GM18909 (cell line): ENCODE measurements around the gene ITPK1.

ENCODE experiments used
- ATAC-seq: cut with Tn5 transposase; IDR thresholded peaks from one replicate; pipeline ENCODE4 v1.9.1; 2021; ENCODE audit warnings: mild to moderate bottlenecking; ENCODE audit not compliant: unreplicated experiment, poor library complexity

The ITPK1 gene

GRCh38 chr14:93033084-93033982 lies 82.4 kb downstream of the ITPK1 start:
- peak; percentile 14 for ATAC-seq

GRCh38 chr14:93032421-93032936 lies 83.2 kb downstream of the ITPK1 start:
- ATAC-seq, result no peak

GRCh38 chr14:93031505-93032315 lies 84.0 kb downstream of the ITPK1 start:
- no peak for ATAC-seq

GRCh38 chr14:93030761-93031160 lies 85.0 kb downstream of the ITPK1 start:
- no peak for ATAC-seq

- ATAC-seq, result no peak
Measured at GRCh38 chr14:93029911-93030508, 85.7 kb downstream of the ITPK1 start.

GRCh38 chr14:93029417-93029816 lies 86.3 kb downstream of the ITPK1 start:
- ATAC-seq, result no peak

GRCh38 chr14:93028724-93029076 lies 87.0 kb downstream of the ITPK1 start:
- ATAC-seq, result no peak

- no peak for ATAC-seq
Measured at GRCh38 chr14:93027810-93028723, 87.7 kb downstream of the ITPK1 start.

- ATAC-seq, result no peak
Measured at GRCh38 chr14:93026339-93026738, 89.4 kb downstream of the ITPK1 start.

GRCh38 chr14:93025055-93025454 lies 90.7 kb downstream of the ITPK1 start:
- ATAC-seq, result no peak

GRCh38 chr14:93024493-93024892 lies 91.2 kb downstream of the ITPK1 start:
- no peak for ATAC-seq

- ATAC-seq, result no peak
Measured at GRCh38 chr14:93023802-93024434, 91.8 kb downstream of the ITPK1 start.

GRCh38 chr14:93023039-93023438 lies 92.7 kb downstream of the ITPK1 start:
- ATAC-seq, result no peak

GRCh38 chr14:93019970-93020369 lies 95.8 kb downstream of the ITPK1 start:
- ATAC-seq, result no peak

- no peak for ATAC-seq
Measured at GRCh38 chr14:93019367-93019843, 96.3 kb downstream of the ITPK1 start.

GRCh38 chr14:93018366-93018765 lies 97.4 kb downstream of the ITPK1 start:
- ATAC-seq, result no peak

- ATAC-seq, result no peak
Measured at GRCh38 chr14:93017898-93018297, 97.8 kb downstream of the ITPK1 start.

GRCh38 chr14:93017301-93017797 lies 98.4 kb downstream of the ITPK1 start:
- ATAC-seq, result no peak

- ATAC-seq, result no peak
Measured at GRCh38 chr14:93016275-93016845, 99.4 kb downstream of the ITPK1 start.
